A673 (cell line): ENCODE measurements around the gene FBXO45. TPM values are rescaled to one million over a fixed set of nuclear protein-coding genes. Genes with fewer than 3 reads are reported as not detected.

ENCODE experiments used
- BruUV-seq: library from RNA; stranded (reverse); fragments of 400-500 nt; replicated peaks from 2 replicates; lab custom pipeline; 2021; lab: Mats Ljungman, UMichigan
- CTCF ChIA-PET: fragments of 300-600 bp; sonication (Branson Sonifier 250); formaldehyde crosslinking; loops from one replicate; lab custom pipeline; 2022; ENCODE audit warnings: antibody characterized with exemption; lab: Charles Lee
- POLR2A ChIA-PET: fragments of 300-600 bp; sonication (Branson Sonifier 250); formaldehyde crosslinking; loops from one replicate; lab custom pipeline; 2022; ENCODE audit warnings: antibody characterized with exemption; ENCODE audit not compliant: low non-redundant PET; lab: Charles Lee
- DNase-seq: peaks from one replicate; pipeline ENCODE4 v3.0.0-alpha.2; 2015; ENCODE audit warnings: low spot score
- H3K27ac ChIP-seq: fragments of 200-600 bp; sonication (generic); 2 replicates; pipeline ENCODE4 v1.5.1; 2016; ENCODE audit warnings: mixed run types, low read depth, mild to moderate bottlenecking, mixed read lengths, antibody characterized with exemption, low read length; ENCODE audit not compliant: poor library complexity, severe bottlenecking
- H3K27me3 ChIP-seq: fragments of 200-600 bp; sonication (generic); replicated peaks from 2 replicates; pipeline ENCODE4 v1.6.1; 2017; ENCODE audit warnings: mixed run types, low read depth, mild to moderate bottlenecking, mixed read lengths, antibody characterized with exemption, low read length; ENCODE audit not compliant: insufficient read depth, poor library complexity
- H3K36me3 ChIP-seq: fragments of 200-600 bp; sonication (generic); 2 replicates; pipeline ENCODE4 v1.6.1; 2016; ENCODE audit warnings: mixed run types, mild to moderate bottlenecking, mixed read lengths, antibody characterized with exemption, low read length; ENCODE audit not compliant: insufficient read depth, poor library complexity, severe bottlenecking
- H3K4me1 ChIP-seq: fragments of 200-600 bp; sonication (generic); 2 replicates; pipeline ENCODE4 v1.6.1; 2017; ENCODE audit warnings: mixed run types, mild to moderate bottlenecking, mixed read lengths, antibody characterized with exemption, low read length; ENCODE audit not compliant: insufficient read depth, poor library complexity, severe bottlenecking
- H3K4me3 ChIP-seq: fragments of 200-600 bp; sonication (generic); 2 replicates; pipeline ENCODE4 v1.5.1; 2016; ENCODE audit warnings: low read depth, mixed run types, mild to moderate bottlenecking, mixed read lengths, low read length; ENCODE audit not compliant: poor library complexity, severe bottlenecking
- H3K9me3 ChIP-seq: fragments of 200-600 bp; sonication (generic); 2 replicates; pipeline ENCODE4 v1.6.1; 2016; ENCODE audit warnings: mixed run types, low read depth, mild to moderate bottlenecking, mixed read lengths, antibody characterized with exemption, low read length; ENCODE audit not compliant: poor library complexity, severe bottlenecking
- CTCF ChIP-seq: fragments of 300-800, 200-600 bp; sonication (generic); conservative IDR thresholded peaks from 2 replicates; pipeline ENCODE4 v1.5.1; 2017; ENCODE audit warnings: low read depth, mild to moderate bottlenecking, antibody characterized with exemption, low read length, moderate library complexity, mixed read lengths
- EZH2 ChIP-seq: fragments of 200-600 bp; sonication (generic); IDR thresholded peaks from 2 replicates; pipeline ENCODE4 v1.6.1; 2017; ENCODE audit warnings: borderline replicate concordance, low read depth, mild to moderate bottlenecking, mixed read lengths, antibody characterized with exemption, low read length; ENCODE audit not compliant: poor library complexity, severe bottlenecking
- intact Hi-C: fragments of 100-400 bp; cut with micrococcal nuclease; formaldehyde crosslinking; loops from one replicate; pipeline ENCODE4 v1.10.0; 2022; ENCODE audit not compliant: unreplicated experiment
- total RNA-seq: library from RNA; stranded (reverse); gene quantifications from 2 replicates; pipeline ENCODE4 v1.2.3, GENCODE V29; 2021

FBXO45 gene
- total RNA-seq, 1 experiment from 2014 or later, result 23.0 TPM

- TF ChIP-seq CTCF (no peak), EZH2 (no peak)
- Histone ChIP-seq H3K4me1 (no peaks in the 10 kb centered on the region), H3K36me3 (no peaks in the 10 kb centered on the region), H3K27ac (no peak overlapping the region), H3K4me3 (no peak overlapping the region), H3K27me3 (no peaks in the 10 kb centered on the region), H3K9me3 (no peaks in the 10 kb centered on the region)
- POLR2A ChIA-PET, result no interaction called here
- intact Hi-C loops, result no loop called here
- no peak for DNase-seq
- no TSS peak for BruUV-seq
- CTCF ChIA-PET, result no interaction called here
Measured at GRCh38 chr3:196555295-196555694, 13.2 kb upstream of the FBXO45 start.

GRCh38 chr3:196557236-196557635 lies 11.2 kb upstream of the FBXO45 start:
- no peaks in the 10 kb centered on the region for H3K4me1 ChIP-seq
- H3K27me3 ChIP-seq, result no peaks in the 10 kb centered on the region
- intact Hi-C loops, result no loop called here
- no peak overlapping the region for H3K4me3 ChIP-seq
- no TSS peak for BruUV-seq
- no peaks in the 10 kb centered on the region for H3K9me3 ChIP-seq
- no peak for DNase-seq
- H3K36me3 ChIP-seq, result peaks cover 9% of the 10 kb centered on the region
- ChIA-PET POLR2A (no interaction called here), CTCF (interaction anchor here (0.6 kb wide), 1 partner anchor 272 kb away, joined by 3 read pairs; no protein-coding TSS in a partner anchor)
- TF ChIP-seq CTCF (no peak), EZH2 (no peak)
- H3K27ac ChIP-seq, result no peak overlapping the region

- no peak for DNase-seq
- Histone ChIP-seq H3K36me3 (peaks cover 9% of the 10 kb centered on the region), H3K27me3 (no peaks in the 10 kb centered on the region), H3K27ac (no peak overlapping the region), H3K9me3 (no peaks in the 10 kb centered on the region), H3K4me1 (peaks cover 4% of the 10 kb centered on the region), H3K4me3 (no peak overlapping the region)
- TF ChIP-seq CTCF (no peak), EZH2 (no peak)
- ChIA-PET CTCF (no interaction called here), POLR2A (no interaction called here)
- intact Hi-C loops, result no loop called here
- no TSS peak for BruUV-seq
Measured at GRCh38 chr3:196558476-196558875, 10.0 kb upstream of the FBXO45 start.
